SK-N-MC (cell line): ENCODE measurements around the gene LHFPL2.

Experiments used
- EZH2 ChIP-seq: fragments of 200-600 bp; sonication (generic); IDR thresholded peaks from one replicate; pipeline ENCODE4 v1.6.1; 2017; ENCODE audit warnings: antibody characterized with exemption
- FOXP2 ChIP-seq: optimal IDR thresholded peaks from 2 replicates; pipeline ENCODE3; 2011; ENCODE audit warnings: mild to moderate bottlenecking, moderate library complexity; ENCODE audit not compliant: insufficient read depth; ENCODE audit errors: extremely low read length, control extremely low read depth
- POLR2AphosphoS5 ChIP-seq: IDR thresholded peaks from 2 replicates; pipeline ENCODE4 v1.6.1; 2012; ENCODE audit warnings: mild to moderate bottlenecking, low read depth, low read length, borderline replicate concordance

GRCh38 chr5:78644129-78644528 lies 4.4 kb downstream of the LHFPL2 start:
- TF ChIP-seq POLR2AphosphoS5: no peak
- no peak for TF ChIP-seq EZH2
- TF ChIP-seq FOXP2: no peak
